Neural progenitor cell (in vitro differentiated cells): ENCODE data around the gene HUWE1.

Source experiments
- EZH2 ChIP-seq: fragments of 200-600 bp; sonication (generic); IDR thresholded peaks from 2 replicates; pipeline ENCODE4 v1.6.1; 2017; ENCODE audit warnings: antibody characterized with exemption, mild to moderate bottlenecking, moderate library complexity
- TF ChIP-seq, protein P1 (sequence below): fragments of 200-600 bp; sonication (generic); IDR thresholded peaks from 2 replicates; pipeline ENCODE4 v1.5.1; 2017; ENCODE audit warnings: antibody characterized with exemption, mild to moderate bottlenecking

- TF ChIP-seq, protein P1, sequence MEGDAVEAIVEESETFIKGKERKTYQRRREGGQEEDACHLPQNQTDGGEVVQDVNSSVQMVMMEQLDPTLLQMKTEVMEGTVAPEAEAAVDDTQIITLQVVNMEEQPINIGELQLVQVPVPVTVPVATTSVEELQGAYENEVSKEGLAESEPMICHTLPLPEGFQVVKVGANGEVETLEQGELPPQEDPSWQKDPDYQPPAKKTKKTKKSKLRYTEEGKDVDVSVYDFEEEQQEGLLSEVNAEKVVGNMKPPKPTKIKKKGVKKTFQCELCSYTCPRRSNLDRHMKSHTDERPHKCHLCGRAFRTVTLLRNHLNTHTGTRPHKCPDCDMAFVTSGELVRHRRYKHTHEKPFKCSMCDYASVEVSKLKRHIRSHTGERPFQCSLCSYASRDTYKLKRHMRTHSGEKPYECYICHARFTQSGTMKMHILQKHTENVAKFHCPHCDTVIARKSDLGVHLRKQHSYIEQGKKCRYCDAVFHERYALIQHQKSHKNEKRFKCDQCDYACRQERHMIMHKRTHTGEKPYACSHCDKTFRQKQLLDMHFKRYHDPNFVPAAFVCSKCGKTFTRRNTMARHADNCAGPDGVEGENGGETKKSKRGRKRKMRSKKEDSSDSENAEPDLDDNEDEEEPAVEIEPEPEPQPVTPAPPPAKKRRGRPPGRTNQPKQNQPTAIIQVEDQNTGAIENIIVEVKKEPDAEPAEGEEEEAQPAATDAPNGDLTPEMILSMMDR = no peak
- TF ChIP-seq EZH2 = no peak
Measured at GRCh38 chrX:53605004-53605403, 81.5 kb downstream of the HUWE1 start.
